ENCODE results near the gene FGF4.

FGF4 gene

GRCh38 chr11:69808667-69809086 is 33.5 kb upstream of the FGF4 start:
- Histone ChIP-seq H3K4me3 (ENCODE audit: insufficient read depth, low read depth, low read length) (no peak overlapping the region), H3K27me3 (ENCODE audit: control insufficient read depth, insufficient read depth, low read length, poor library complexity, severe bottlenecking) (no peaks in the 10 kb centered on the region), H3K36me3 (ENCODE audit: control insufficient read depth, insufficient read depth, low read length) (no peaks in the 10 kb centered on the region), H3K9me3 (ENCODE audit: control insufficient read depth, low read length) (no peaks in the 10 kb centered on the region), H3K4me1 (ENCODE audit: control insufficient read depth, insufficient read depth, low read length) (peaks cover 18% of the 10 kb centered on the region), H3K27ac (ENCODE audit: insufficient read depth, low read depth, low read length, poor library complexity, severe bottlenecking) (peak overlapping the region; percentile 13)
- WGBS, 2 experiments, result 25 to 31% methylated on average over 7 of the region's 7 CpGs

- H3K27ac ChIP-seq (ENCODE audit: insufficient read depth, low read depth, low read length, poor library complexity, severe bottlenecking), result no peak overlapping the region
- no peaks in the 10 kb centered on the region for H3K36me3 ChIP-seq (ENCODE audit: control insufficient read depth, insufficient read depth, low read length)
- no peak overlapping the region for H3K4me3 ChIP-seq (ENCODE audit: insufficient read depth, low read depth, low read length)
- H3K9me3 ChIP-seq (ENCODE audit: control insufficient read depth, low read length), result no peaks in the 10 kb centered on the region
- H3K4me1 ChIP-seq (ENCODE audit: control insufficient read depth, insufficient read depth, low read length), result peaks cover 18% of the 10 kb centered on the region
- WGBS, 2 experiments, result 95 to 96% methylated on average over 9 of the region's 9 CpGs
- no peaks in the 10 kb centered on the region for H3K27me3 ChIP-seq (ENCODE audit: control insufficient read depth, insufficient read depth, low read length, poor library complexity, severe bottlenecking)
These were observed 32.1 kb upstream of the FGF4 start for GRCh38 chr11:69807106-69807815.

GRCh38 chr11:69804769-69805508 is 29.8 kb upstream of the FGF4 start:
- Histone ChIP-seq H3K27ac (ENCODE audit: insufficient read depth, low read depth, low read length, poor library complexity, severe bottlenecking) (no peak overlapping the region), H3K27me3 (ENCODE audit: control insufficient read depth, insufficient read depth, low read length, poor library complexity, severe bottlenecking) (no peaks in the 10 kb centered on the region), H3K9me3 (ENCODE audit: control insufficient read depth, low read length) (no peaks in the 10 kb centered on the region), H3K4me3 (ENCODE audit: insufficient read depth, low read depth, low read length) (no peak overlapping the region), H3K36me3 (ENCODE audit: control insufficient read depth, insufficient read depth, low read length) (no peaks in the 10 kb centered on the region), H3K4me1 (ENCODE audit: control insufficient read depth, insufficient read depth, low read length) (peaks cover 10% of the 10 kb centered on the region)
- WGBS, 2 experiments, result 92% methylated on average over 19 of the region's 19 CpGs

- H3K36me3 ChIP-seq (ENCODE audit: control insufficient read depth, insufficient read depth, low read length), result no peaks in the 10 kb centered on the region
- H3K9me3 ChIP-seq (ENCODE audit: control insufficient read depth, low read length), result no peaks in the 10 kb centered on the region
- H3K4me1 ChIP-seq (ENCODE audit: control insufficient read depth, insufficient read depth, low read length), result peaks cover 5% of the 10 kb centered on the region
- H3K27me3 ChIP-seq (ENCODE audit: control insufficient read depth, insufficient read depth, low read length, poor library complexity, severe bottlenecking), result no peaks in the 10 kb centered on the region
- no peak overlapping the region for H3K4me3 ChIP-seq (ENCODE audit: insufficient read depth, low read depth, low read length)
- no peak overlapping the region for H3K27ac ChIP-seq (ENCODE audit: insufficient read depth, low read depth, low read length, poor library complexity, severe bottlenecking)
These were observed 28.6 kb upstream of the FGF4 start for GRCh38 chr11:69803604-69804218.

GRCh38 chr11:69803022-69803421 is 27.9 kb upstream of the FGF4 start:
- H3K36me3 ChIP-seq (ENCODE audit: control insufficient read depth, insufficient read depth, low read length), result no peaks in the 10 kb centered on the region
- no peaks in the 10 kb centered on the region for H3K27me3 ChIP-seq (ENCODE audit: control insufficient read depth, insufficient read depth, low read length, poor library complexity, severe bottlenecking)
- no peak overlapping the region for H3K4me3 ChIP-seq (ENCODE audit: insufficient read depth, low read depth, low read length)
- no peaks in the 10 kb centered on the region for H3K9me3 ChIP-seq (ENCODE audit: control insufficient read depth, low read length)
- no peaks in the 10 kb centered on the region for H3K4me1 ChIP-seq (ENCODE audit: control insufficient read depth, insufficient read depth, low read length)
- WGBS, 2 experiments, result 89% methylated on average over 2 of the region's 2 CpGs
- no peak overlapping the region for H3K27ac ChIP-seq (ENCODE audit: insufficient read depth, low read depth, low read length, poor library complexity, severe bottlenecking)

- WGBS, 2 experiments, result 85 to 88% methylated on average over 1 of the region's 1 CpG
- no peak overlapping the region for H3K4me3 ChIP-seq (ENCODE audit: insufficient read depth, low read depth, low read length)
These were observed 27.4 kb upstream of the FGF4 start for GRCh38 chr11:69802590-69802989.

GRCh38 chr11:69801513-69802335 is 26.6 kb upstream of the FGF4 start:
- H3K9me3 ChIP-seq (ENCODE audit: control insufficient read depth, low read length), result no peaks in the 10 kb centered on the region
- no peak overlapping the region for H3K27ac ChIP-seq (ENCODE audit: insufficient read depth, low read depth, low read length, poor library complexity, severe bottlenecking)
- no peaks in the 10 kb centered on the region for H3K27me3 ChIP-seq (ENCODE audit: control insufficient read depth, insufficient read depth, low read length, poor library complexity, severe bottlenecking)
- H3K4me3 ChIP-seq (ENCODE audit: insufficient read depth, low read depth, low read length), result no peak overlapping the region
- H3K4me1 ChIP-seq (ENCODE audit: control insufficient read depth, insufficient read depth, low read length), result no peaks in the 10 kb centered on the region
- H3K36me3 ChIP-seq (ENCODE audit: control insufficient read depth, insufficient read depth, low read length), result no peaks in the 10 kb centered on the region
- 50% methylated on average over 15 of the region's 15 CpGs for WGBS, 2 experiments

More at GRCh38 chr11:69802590-69802989, 27.4 kb upstream of the FGF4 start:
- Histone ChIP-seq H3K4me1 (ENCODE audit: control insufficient read depth, insufficient read depth, low read length) (no peaks in the 10 kb centered on the region), H3K36me3 (ENCODE audit: control insufficient read depth, insufficient read depth, low read length) (no peaks in the 10 kb centered on the region), H3K9me3 (ENCODE audit: control insufficient read depth, low read length) (no peaks in the 10 kb centered on the region), H3K27ac (ENCODE audit: insufficient read depth, low read depth, low read length, poor library complexity, severe bottlenecking) (no peak overlapping the region), H3K27me3 (ENCODE audit: control insufficient read depth, insufficient read depth, low read length, poor library complexity, severe bottlenecking) (no peaks in the 10 kb centered on the region)

GRCh38 chr11:69800278-69800677 is 25.1 kb upstream of the FGF4 start:
- H3K27ac ChIP-seq (ENCODE audit: insufficient read depth, low read depth, low read length, poor library complexity, severe bottlenecking), result no peak overlapping the region
- no peak overlapping the region for H3K4me3 ChIP-seq (ENCODE audit: insufficient read depth, low read depth, low read length)
- no peaks in the 10 kb centered on the region for H3K27me3 ChIP-seq (ENCODE audit: control insufficient read depth, insufficient read depth, low read length, poor library complexity, severe bottlenecking)
- WGBS, 2 experiments, result 92 to 95% methylated on average over 4 to 5 of the region's 5 CpGs
- no peaks in the 10 kb centered on the region for H3K9me3 ChIP-seq (ENCODE audit: control insufficient read depth, low read length)
- no peaks in the 10 kb centered on the region for H3K4me1 ChIP-seq (ENCODE audit: control insufficient read depth, insufficient read depth, low read length)
- H3K36me3 ChIP-seq (ENCODE audit: control insufficient read depth, insufficient read depth, low read length), result no peaks in the 10 kb centered on the region

- no peak overlapping the region for H3K4me3 ChIP-seq (ENCODE audit: insufficient read depth, low read depth, low read length)
- H3K27ac ChIP-seq (ENCODE audit: insufficient read depth, low read depth, low read length, poor library complexity, severe bottlenecking), result no peak overlapping the region
- no peaks in the 10 kb centered on the region for H3K27me3 ChIP-seq (ENCODE audit: control insufficient read depth, insufficient read depth, low read length, poor library complexity, severe bottlenecking)
- no peaks in the 10 kb centered on the region for H3K9me3 ChIP-seq (ENCODE audit: control insufficient read depth, low read length)
- WGBS, 2 experiments, result 38 to 49% methylated on average over 3 of the region's 3 CpGs
- no peaks in the 10 kb centered on the region for H3K4me1 ChIP-seq (ENCODE audit: control insufficient read depth, insufficient read depth, low read length)
- H3K36me3 ChIP-seq (ENCODE audit: control insufficient read depth, insufficient read depth, low read length), result no peaks in the 10 kb centered on the region
These were observed 24.4 kb upstream of the FGF4 start for GRCh38 chr11:69799582-69799981.

- H3K4me1 ChIP-seq (ENCODE audit: control insufficient read depth, insufficient read depth, low read length), result no peaks in the 10 kb centered on the region
- 83 to 90% methylated on average over 3 of the region's 3 CpGs for WGBS, 2 experiments
- no peak overlapping the region for H3K27ac ChIP-seq (ENCODE audit: insufficient read depth, low read depth, low read length, poor library complexity, severe bottlenecking)
- H3K4me3 ChIP-seq (ENCODE audit: insufficient read depth, low read depth, low read length), result no peak overlapping the region
- H3K9me3 ChIP-seq (ENCODE audit: control insufficient read depth, low read length), result no peaks in the 10 kb centered on the region
- no peaks in the 10 kb centered on the region for H3K27me3 ChIP-seq (ENCODE audit: control insufficient read depth, insufficient read depth, low read length, poor library complexity, severe bottlenecking)
- H3K36me3 ChIP-seq (ENCODE audit: control insufficient read depth, insufficient read depth, low read length), result no peaks in the 10 kb centered on the region
These were observed 24.0 kb upstream of the FGF4 start for GRCh38 chr11:69799097-69799496.
